Measurements from ENCODE around the gene ZNF518B. TPM values are rescaled to one million over a fixed set of nuclear protein-coding genes. Genes with fewer than 3 reads are reported as not detected.

Gene ZNF518B
- total and polyA plus RNA-seq, 3 experiments from 2014 or later: 7.5 to 18.7 (median 15.1) TPM

DNA sequence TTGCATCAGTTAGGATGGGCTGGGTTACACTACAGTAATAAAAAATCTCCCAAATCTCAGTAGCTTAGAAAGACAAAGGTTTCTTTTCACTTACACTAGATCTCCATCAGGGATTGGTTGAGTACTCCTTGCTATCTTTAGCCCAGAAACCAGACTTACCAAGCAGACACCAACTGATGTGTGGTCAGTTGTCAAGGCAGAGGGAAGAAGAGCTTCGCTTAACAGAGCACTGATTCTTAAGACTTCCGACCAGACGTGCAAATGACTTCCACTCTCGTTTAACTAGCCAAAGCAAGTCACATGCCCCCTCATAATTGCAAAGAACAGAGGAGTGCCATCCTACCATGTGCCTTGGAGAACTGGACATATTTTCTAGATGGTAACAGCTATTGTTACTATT, 5.7 kb upstream of the ZNF518B start:
- DNase-seq: no peak
- Histone ChIP-seq H3K9me3 (ENCODE audit: low read length) (no peaks in the 10 kb centered on the region), H3K27me3 (ENCODE audit: insufficient read depth, low read length, poor library complexity, severe bottlenecking) (no peaks in the 10 kb centered on the region), H3K27ac (ENCODE audit: low read depth, low read length) (no peak overlapping the region), H3K4me3 (ENCODE audit: low read length) (no peak overlapping the region), H3K4me1 (ENCODE audit: insufficient read depth, low read length) (peaks cover 11% of the 10 kb centered on the region), H3K36me3 (ENCODE audit: insufficient read depth, low read length) (no peaks in the 10 kb centered on the region)
- H3K36me3 Mint-ChIP-seq: peaks cover 0 to 6% (median 4%) of the 10 kb centered on the region in 3 donors
- peaks cover 0 to 8% (median 0%) of the 10 kb centered on the region in 5 donors for H3K9me3 Mint-ChIP-seq
- CTCF ChIA-PET: interaction anchor here (3.0 kb wide), 1 partner anchor 10 kb away, joined by 17 read pairs; no protein-coding TSS in a partner anchor
- H3K4me1 Mint-ChIP-seq: peaks cover 24 to 34% (median 32%) of the 10 kb centered on the region in 3 donors
- POLR2A ChIA-PET: no interaction called here
- peaks cover 13 to 52% of the 10 kb centered on the region in 2 donors for H3K27me3 Mint-ChIP-seq
- peak overlapping the region in 2 of 7 donors; percentile 3 to 6 for H3K4me3 Mint-ChIP-seq
- no peak overlapping the region for H3K27ac Mint-ChIP-seq

DNA sequence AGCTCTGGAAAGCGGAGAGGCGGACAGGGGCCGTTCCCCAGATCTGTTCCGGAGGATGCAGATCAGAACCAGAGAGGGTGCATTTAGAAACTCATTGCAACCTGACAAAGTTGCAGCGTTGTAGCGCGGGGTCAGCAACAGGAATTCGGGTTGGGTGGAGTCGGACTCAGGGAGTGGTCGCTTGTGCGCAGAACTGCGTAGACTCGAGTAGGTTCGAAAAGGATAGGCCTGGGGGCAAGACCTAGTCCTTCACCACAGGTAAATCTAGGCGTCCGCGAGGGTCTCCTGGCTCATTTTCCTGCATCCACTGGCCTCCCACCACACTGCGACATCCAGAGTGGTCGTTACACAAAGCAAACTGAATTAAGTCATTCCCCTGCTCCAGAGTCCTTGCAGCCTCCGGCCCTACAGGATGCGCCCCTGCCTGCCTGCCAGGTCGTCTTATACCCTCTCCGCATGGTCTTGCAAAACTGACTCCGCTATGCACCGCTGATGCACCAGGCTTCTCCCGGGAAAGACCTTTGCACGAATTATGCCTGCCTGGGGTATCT, 4.7 kb upstream of the ZNF518B start:
- POLR2A ChIA-PET: interaction anchor here (1.5 kb wide), 1 partner anchor 345 kb away, joined by 5 read pairs; the partner anchor contains the start of gene WDR1
- Histone ChIP-seq H3K27me3 (ENCODE audit: insufficient read depth, low read length, poor library complexity, severe bottlenecking) (no peaks in the 10 kb centered on the region), H3K27ac (ENCODE audit: low read depth, low read length) (no peak overlapping the region), H3K4me3 (ENCODE audit: low read length) (peak overlapping the region; percentile 55), H3K9me3 (ENCODE audit: low read length) (no peaks in the 10 kb centered on the region), H3K4me1 (ENCODE audit: insufficient read depth, low read length) (peaks cover 17% of the 10 kb centered on the region), H3K36me3 (ENCODE audit: insufficient read depth, low read length) (no peaks in the 10 kb centered on the region)
- CTCF ChIA-PET: interaction anchor here (0.6 to 3.0 kb wide), 32 partner anchors 8 to 1010 kb away, joined by 3 to 17 read pairs (median 4); partner anchors contain the start of gene WDR1
- peak overlapping the region; percentile 49 to 86 (median 82) for H3K4me3 Mint-ChIP-seq
- H3K36me3 Mint-ChIP-seq: peaks cover 0 to 6% (median 4%) of the 10 kb centered on the region in 3 donors
- peaks cover 28 to 40% (median 36%) of the 10 kb centered on the region in 3 donors for H3K4me1 Mint-ChIP-seq
- H3K27ac Mint-ChIP-seq: peak overlapping the region in 2 of 8 donors; percentile 54 to 77
- peaks cover 0 to 8% (median 0%) of the 10 kb centered on the region in 5 donors for H3K9me3 Mint-ChIP-seq
- peaks cover 13 to 42% of the 10 kb centered on the region in 2 donors for H3K27me3 Mint-ChIP-seq
- DNase-seq: no peak

DNA sequence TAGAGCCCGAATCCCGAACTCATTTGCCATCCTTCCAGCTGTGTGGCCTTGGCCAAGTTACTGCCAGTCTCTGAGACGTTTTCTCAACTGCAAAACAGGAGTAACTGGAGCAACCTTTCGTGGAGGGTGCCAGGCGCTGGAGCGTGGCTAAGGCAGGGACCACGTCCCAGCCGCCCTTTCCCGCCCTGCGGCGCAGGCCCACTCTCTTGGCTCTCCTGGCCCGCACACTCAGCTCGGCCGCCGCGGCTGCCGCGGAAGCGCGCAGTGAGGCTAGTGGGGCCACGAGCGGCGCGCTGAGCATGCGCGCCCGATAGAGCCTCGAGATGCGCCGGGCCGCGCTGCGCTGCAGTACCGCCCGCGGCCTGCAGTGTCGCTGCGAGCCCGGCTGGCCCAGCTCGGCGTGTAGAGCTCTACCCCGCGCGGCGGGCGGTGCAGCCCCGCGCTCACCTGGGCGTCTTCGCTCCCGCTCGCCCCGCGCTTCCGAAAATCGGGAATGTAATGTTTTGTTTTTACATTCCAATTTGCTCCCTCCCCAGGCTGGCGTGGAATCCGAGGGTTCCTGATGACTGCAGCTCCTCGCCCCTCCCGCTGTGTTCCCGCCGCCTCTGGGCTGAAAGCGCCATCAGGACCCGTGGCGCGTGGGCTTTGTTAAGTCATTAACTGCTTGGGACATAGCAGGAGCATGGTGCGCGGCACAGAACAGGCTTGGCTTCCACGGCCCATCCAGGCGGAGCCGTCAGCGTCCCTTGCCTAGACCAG, 4.0 kb upstream of the ZNF518B start:
- H3K36me3 ChIP-seq (ENCODE audit: insufficient read depth, low read length): no peaks in the 10 kb centered on the region
- H3K4me1 ChIP-seq (ENCODE audit: insufficient read depth, low read length): peaks cover 19% of the 10 kb centered on the region
- no peaks in the 10 kb centered on the region for H3K27me3 ChIP-seq (ENCODE audit: insufficient read depth, low read length, poor library complexity, severe bottlenecking)
- peak overlapping the region; percentile 73 to 86 (median 82) for H3K4me3 Mint-ChIP-seq
- H3K4me1 Mint-ChIP-seq: peaks cover 29 to 43% (median 39%) of the 10 kb centered on the region in 3 donors
- H3K27ac ChIP-seq (ENCODE audit: low read depth, low read length): no peak overlapping the region
- H3K36me3 Mint-ChIP-seq: peaks cover 1 to 6% (median 4%) of the 10 kb centered on the region in 3 donors
- peak; percentile 63 to 81 (median 79) for DNase-seq
- ChIA-PET CTCF (interaction anchor here (0.6 to 3.0 kb wide), 35 partner anchors 8 to 1011 kb away, joined by 3 to 17 read pairs (median 4); partner anchors contain the start of gene WDR1), POLR2A (interaction anchor here (1.5 kb wide), 1 partner anchor 344 kb away, joined by 5 read pairs; the partner anchor contains the start of gene WDR1)
- peak overlapping the region; percentile 55 for H3K4me3 ChIP-seq (ENCODE audit: low read length)
- H3K9me3 Mint-ChIP-seq: peaks cover 0 to 8% (median 0%) of the 10 kb centered on the region in 5 donors
- no peaks in the 10 kb centered on the region for H3K9me3 ChIP-seq (ENCODE audit: low read length)
- H3K27me3 Mint-ChIP-seq: peaks cover 13 to 37% of the 10 kb centered on the region in 2 donors
- peak overlapping the region in 5 of 8 donors; percentile 7 to 88 (median 54) for H3K27ac Mint-ChIP-seq

DNA sequence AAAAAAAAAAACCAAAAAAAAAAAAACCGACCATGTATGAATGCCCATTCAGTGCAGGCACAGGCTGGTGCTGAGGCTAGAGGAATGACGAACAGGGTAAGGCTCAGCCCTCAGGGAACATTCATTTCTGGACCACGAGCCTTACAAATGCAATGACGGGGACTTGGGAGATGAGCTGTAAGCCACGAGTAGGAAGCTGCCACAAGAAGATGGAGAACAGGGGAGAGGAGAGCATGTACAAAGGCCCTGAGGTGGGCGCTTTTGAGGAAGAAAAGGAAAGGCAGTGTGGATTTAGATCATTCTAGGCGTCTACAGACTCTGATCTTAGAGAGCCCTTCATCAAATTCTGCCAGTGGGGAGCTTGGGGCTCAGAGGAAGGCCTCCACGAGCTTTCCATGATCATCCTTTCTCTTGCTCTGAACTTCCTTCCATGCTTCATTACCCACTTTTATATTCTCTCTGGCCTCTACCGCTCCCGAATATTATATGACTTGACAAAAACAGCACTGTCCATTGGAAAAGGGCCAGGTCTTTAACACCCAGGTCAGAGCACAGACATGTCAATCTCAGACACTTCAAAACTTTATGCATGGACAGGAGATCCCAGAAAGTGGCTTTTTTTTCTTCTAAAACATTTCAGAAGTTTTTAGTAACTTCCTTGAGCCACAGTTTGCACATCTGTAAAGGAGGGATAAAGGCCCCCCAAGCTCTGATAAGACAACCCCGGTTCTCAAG, 3.3 kb upstream of the ZNF518B start:
- peaks cover 13 to 32% of the 10 kb centered on the region in 2 donors for H3K27me3 Mint-ChIP-seq
- DNase-seq: no peak
- H3K36me3 ChIP-seq (ENCODE audit: insufficient read depth, low read length): no peaks in the 10 kb centered on the region
- H3K4me3 ChIP-seq (ENCODE audit: low read length): peak overlapping the region; percentile 51
- H3K9me3 Mint-ChIP-seq: peaks cover 0 to 8% (median 0%) of the 10 kb centered on the region in 5 donors
- peak overlapping the region; percentile 30 to 82 (median 71) for H3K4me3 Mint-ChIP-seq
- H3K4me1 Mint-ChIP-seq: peaks cover 33 to 51% (median 47%) of the 10 kb centered on the region in 3 donors
- H3K27ac ChIP-seq (ENCODE audit: low read depth, low read length): peak overlapping the region; percentile 9
- H3K36me3 Mint-ChIP-seq: peaks cover 1 to 6% (median 4%) of the 10 kb centered on the region in 3 donors
- H3K9me3 ChIP-seq (ENCODE audit: low read length): no peaks in the 10 kb centered on the region
- ChIA-PET POLR2A (interaction anchor here (1.5 kb wide), 1 partner anchor 344 kb away, joined by 5 read pairs; the partner anchor contains the start of gene WDR1), CTCF (interaction anchor here (1.0 to 3.0 kb wide), 31 partner anchors 8 to 1011 kb away, joined by 3 to 17 read pairs (median 4); partner anchors contain the start of gene WDR1)
- H3K27ac Mint-ChIP-seq: peak overlapping the region in 7 of 8 donors; percentile 10 to 90 (median 74)
- peaks cover 25% of the 10 kb centered on the region for H3K4me1 ChIP-seq (ENCODE audit: insufficient read depth, low read length)
- H3K27me3 ChIP-seq (ENCODE audit: insufficient read depth, low read length, poor library complexity, severe bottlenecking): no peaks in the 10 kb centered on the region

DNA sequence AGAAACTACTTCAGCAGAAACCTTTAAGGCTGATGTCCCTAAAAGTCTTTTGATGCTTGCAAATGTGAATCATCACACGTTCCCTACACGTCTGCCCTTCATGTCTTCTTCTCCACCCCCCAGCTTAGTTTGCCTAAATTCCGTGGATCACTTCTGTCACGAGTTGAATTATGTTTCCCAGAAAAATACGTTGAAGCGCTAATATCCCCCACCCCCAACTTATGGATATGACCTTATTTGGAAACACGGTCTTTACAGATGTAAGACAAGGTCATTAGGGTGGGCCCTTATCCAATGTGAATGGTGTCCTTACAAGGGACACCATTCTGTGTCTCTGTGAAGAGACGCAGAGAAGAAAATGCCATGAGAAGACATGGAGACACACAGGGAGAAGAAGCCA, 2.1 kb upstream of the ZNF518B start:
- H3K27ac Mint-ChIP-seq: peak overlapping the region in 1 of 8 donors; percentile 82
- Histone ChIP-seq H3K27me3 (ENCODE audit: insufficient read depth, low read length, poor library complexity, severe bottlenecking) (no peaks in the 10 kb centered on the region), H3K4me1 (ENCODE audit: insufficient read depth, low read length) (peaks cover 29% of the 10 kb centered on the region), H3K9me3 (ENCODE audit: low read length) (no peaks in the 10 kb centered on the region), H3K27ac (ENCODE audit: low read depth, low read length) (peak overlapping the region; percentile 28), H3K4me3 (ENCODE audit: low read length) (no peak overlapping the region), H3K36me3 (ENCODE audit: insufficient read depth, low read length) (no peaks in the 10 kb centered on the region)
- peaks cover 38 to 63% (median 57%) of the 10 kb centered on the region in 3 donors for H3K4me1 Mint-ChIP-seq
- peaks cover 7 to 8% (median 7%) of the 10 kb centered on the region in 3 donors for H3K36me3 Mint-ChIP-seq
- H3K4me3 Mint-ChIP-seq: peak overlapping the region in 1 of 7 donors; percentile 1
- H3K27me3 Mint-ChIP-seq: peaks cover 13 to 21% of the 10 kb centered on the region in 2 donors
- ChIA-PET POLR2A (no interaction called here), CTCF (no interaction called here)
- DNase-seq: no peak
- H3K9me3 Mint-ChIP-seq: peaks cover 0 to 7% (median 0%) of the 10 kb centered on the region in 5 donors

DNA sequence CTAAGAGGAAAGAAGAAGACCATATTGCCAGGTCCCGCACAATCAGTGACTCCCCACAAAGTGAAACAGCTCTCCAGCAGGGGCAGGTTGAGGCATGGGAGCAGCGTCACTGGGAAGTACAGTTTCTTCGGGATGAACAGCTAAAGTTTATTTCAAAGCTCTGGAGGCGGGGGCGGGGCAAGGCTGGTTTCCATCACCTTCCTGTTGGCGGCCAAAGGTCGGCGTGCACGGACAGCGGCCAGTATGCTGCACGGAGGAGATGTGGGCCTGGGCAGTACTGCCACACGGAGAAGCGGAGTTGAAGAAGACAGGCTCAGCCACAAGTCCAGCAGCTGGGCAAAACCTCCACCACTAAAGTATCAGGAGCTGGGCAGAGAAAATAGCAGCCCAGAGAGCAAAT, 951 bp upstream of the ZNF518B start:
- ChIA-PET POLR2A (interaction anchor here (1.2 kb wide), 1 partner anchor 18 kb away, joined by 3 read pairs; no protein-coding TSS in a partner anchor), CTCF (interaction anchor here (1.0 to 1.6 kb wide), 2 partner anchors 80 to 439 kb away, joined by 3 to 4 read pairs; no protein-coding TSS in a partner anchor)
- DNase-seq: no peak
- Histone ChIP-seq H3K4me3 (ENCODE audit: low read length) (no peak overlapping the region), H3K36me3 (ENCODE audit: insufficient read depth, low read length) (peaks cover under 1% of the 10 kb centered on the region), H3K27me3 (ENCODE audit: insufficient read depth, low read length, poor library complexity, severe bottlenecking) (no peaks in the 10 kb centered on the region), H3K4me1 (ENCODE audit: insufficient read depth, low read length) (peaks cover 29% of the 10 kb centered on the region), H3K9me3 (ENCODE audit: low read length) (no peaks in the 10 kb centered on the region), H3K27ac (ENCODE audit: low read depth, low read length) (peak overlapping the region; percentile 49)
- Mint-ChIP-seq H3K4me1 (peaks cover 40 to 69% (median 63%) of the 10 kb centered on the region in 3 donors), H3K9me3 (peaks cover 0 to 5% (median 0%) of the 10 kb centered on the region in 5 donors), H3K4me3 (peak overlapping the region in 5 of 7 donors; percentile 36 to 72 (median 67)), H3K36me3 (peaks cover 11 to 16% (median 13%) of the 10 kb centered on the region in 3 donors), H3K27me3 (peaks cover 9 to 15% of the 10 kb centered on the region in 2 donors), H3K27ac (peak overlapping the region in 3 of 8 donors; percentile 6 to 87 (median 72))
